ENCODE measurements around the gene ZNF575.

- TF ChIP-seq ZFX (IDR thresholded peaks at IDR 0.05) (no peak), CTCF (conservative IDR thresholded peaks at IDR 0.05) (no peak)
These were observed 43.2 kb downstream of the ZNF575 start for GRCh38 chr19:43575955-43576878.

Measured in C4-2B (cell line).